H1 (cell line): ENCODE data around the gene KRTAP12-4. TPM values are rescaled to one million over a fixed set of nuclear protein-coding genes. Genes with fewer than 3 reads are reported as not detected.

ENCODE experiments used
- CTCF ChIA-PET: fragments of 300-600 bp; sonication (Branson Sonifier 250); formaldehyde crosslinking; loops from one replicate; lab custom pipeline; 2021; ENCODE audit not compliant: partially characterized antibody; lab: Charles Lee
- POLR2A ChIA-PET: fragments of 300-600 bp; sonication (Branson Sonifier 250); formaldehyde crosslinking; loops from one replicate; lab custom pipeline; 2021; ENCODE audit warnings: inconsistent platforms; ENCODE audit not compliant: partially characterized antibody; lab: Charles Lee
- DNase-seq, 2 experiments: peaks; one replicate each; pipeline versions ENCODE4 v3.0.0 to v3.0.0-alpha.2; 2010 to 2022; ENCODE audit warnings: low spot score in 2 of 2, low read depth in 1 of 2, mixed read lengths in 1 of 2
- FAIRE-seq: peaks from 2 replicates; lab custom pipeline; 2011; peaks lifted over from hg19 to GRCh38; lab: Jason Lieb, UNC
- H2AFZ ChIP-seq: 2 replicates; pipeline ENCODE4 v1.8.1; 2012; ENCODE audit warnings: low read length, inconsistent platforms
- H2AK5ac ChIP-seq: 2 replicates; pipeline ENCODE4 v1.6.1; 2013; ENCODE audit warnings: low read depth, low read length
- H2BK120ac ChIP-seq: replicated peaks from 2 replicates; pipeline ENCODE3; 2013; ENCODE audit warnings: low read depth, low read length, inconsistent platforms
- H2BK12ac ChIP-seq: 2 replicates; pipeline ENCODE4 v1.6.1; 2013; ENCODE audit warnings: low read depth, low read length
- H2BK15ac ChIP-seq: 2 replicates; pipeline ENCODE4 v1.6.1; 2013; ENCODE audit warnings: low read length
- H2BK20ac ChIP-seq: 2 replicates; pipeline ENCODE4 v1.6.1; 2013; ENCODE audit warnings: low read length
- H2BK5ac ChIP-seq: 2 replicates; pipeline ENCODE4 v1.6.1; 2013; ENCODE audit warnings: low read depth, low read length
- H3K14ac ChIP-seq: 2 replicates; pipeline ENCODE4 v1.6.1; 2013; ENCODE audit warnings: inconsistent platforms; ENCODE audit not compliant: insufficient read length
- H3K18ac ChIP-seq: 2 replicates; pipeline ENCODE4 v1.6.1; 2013; ENCODE audit warnings: low read length; ENCODE audit errors: extremely low read depth
- H3K23ac ChIP-seq: 2 replicates; pipeline ENCODE4 v1.6.1; 2013; ENCODE audit warnings: inconsistent platforms; ENCODE audit not compliant: insufficient read length
- H3K23me2 ChIP-seq: 2 replicates; pipeline ENCODE4 v1.6.1; 2013; ENCODE audit warnings: low read depth, low read length
- H3K27ac ChIP-seq: 2 replicates; pipeline ENCODE4 v1.6.1; 2011; ENCODE audit warnings: low read depth, low read length, inconsistent platforms
- H3K27me3 ChIP-seq, 4 experiments: replicated peaks in 1 of 4; 1 replicate in 1 of 4; 2 replicates in 3 of 4; pipeline versions ENCODE4 v1.6.1 to v1.8.1; 2011 to 2013; ENCODE audit warnings: low read length in 3 of 4, mild to moderate bottlenecking in 3 of 4, inconsistent platforms in 2 of 4, mixed read lengths in 2 of 4, moderate library complexity in 1 of 4; ENCODE audit not compliant: control insufficient read depth in 3 of 4, insufficient read depth in 3 of 4; ENCODE audit errors: extremely low read depth in 1 of 4
- H3K36me3 ChIP-seq, 4 experiments: 2 replicates each; pipeline versions ENCODE4 v1.6.1 to v1.8.1; 2011 to 2013; ENCODE audit warnings: mild to moderate bottlenecking in 4 of 4, low read length in 3 of 4, moderate library complexity in 2 of 4, control low read depth in 1 of 4, inconsistent platforms in 1 of 4; ENCODE audit not compliant: insufficient read depth in 4 of 4, control insufficient read depth in 2 of 4
- H3K4ac ChIP-seq: replicated peaks from 2 replicates; pipeline ENCODE3; 2013; ENCODE audit warnings: low read length, low read depth, mixed read lengths, inconsistent platforms; ENCODE audit not compliant: insufficient read length
- H3K4me1 ChIP-seq, 4 experiments: replicated peaks in 1 of 4; 1 replicate in 1 of 4; 2 replicates in 3 of 4; pipeline versions ENCODE4 v1.6.1 to v1.8.1; 2011 to 2013; ENCODE audit warnings: low read length in 3 of 4, inconsistent platforms in 2 of 4, mixed read lengths in 1 of 4; ENCODE audit not compliant: insufficient read depth in 4 of 4, control insufficient read depth in 3 of 4
- H3K4me2 ChIP-seq, 2 experiments: 2 replicates each; pipeline versions ENCODE4 v1.6.1 to v1.8.1; 2011 to 2013; ENCODE audit warnings: low read depth in 2 of 2, low read length in 2 of 2, control low read depth in 1 of 2, inconsistent platforms in 1 of 2, mild to moderate bottlenecking in 1 of 2; ENCODE audit not compliant: insufficient read depth in 1 of 2
- H3K4me3 ChIP-seq, 4 experiments: fragments of 200-600, 300-600 bp in 1 of 4; sonication (generic), shearing (Covaris generic), sonication (Bioruptor Twin) in 1 of 4; 2 replicates each; pipeline versions ENCODE4 v1.5.1 to v1.8.1; 2011 to 2016; ENCODE audit warnings: low read length in 4 of 4, low read depth in 3 of 4, control low read depth in 2 of 4, inconsistent platforms in 2 of 4, mild to moderate bottlenecking in 2 of 4, mixed read lengths in 1 of 4, moderate library complexity in 1 of 4; ENCODE audit not compliant: insufficient read depth in 2 of 4; ENCODE audit errors: extremely low read depth in 1 of 4
- H3K56ac ChIP-seq: replicated peaks from 2 replicates; pipeline ENCODE3; 2013; ENCODE audit warnings: low read depth, mild to moderate bottlenecking, mixed read lengths, low read length, inconsistent platforms; ENCODE audit not compliant: insufficient read length
- H3K79me1 ChIP-seq: 2 replicates; pipeline ENCODE4 v1.6.1; 2013; ENCODE audit warnings: low read depth, low read length, control low read depth
- H3K79me2 ChIP-seq, 2 experiments: 2 replicates each; pipeline versions ENCODE4 v1.6.1 to v1.8.1; 2012 to 2013; ENCODE audit warnings: low read length in 2 of 2, mild to moderate bottlenecking in 2 of 2, inconsistent platforms in 1 of 2; ENCODE audit not compliant: insufficient read depth in 2 of 2, control insufficient read depth in 1 of 2
- H3K9ac ChIP-seq, 4 experiments: replicated peaks in 1 of 4; 1 replicate in 1 of 4; 2 replicates in 3 of 4; pipeline versions ENCODE4 v1.6.1 to v1.8.1; 2011 to 2013; ENCODE audit warnings: low read depth in 3 of 4, low read length in 3 of 4, control low read depth in 2 of 4, mild to moderate bottlenecking in 2 of 4, moderate library complexity in 2 of 4, inconsistent platforms in 1 of 4; ENCODE audit errors: extremely low read depth in 1 of 4
- H3K9me3 ChIP-seq, 2 experiments: 2 replicates each; pipeline versions ENCODE4 v1.6.1 to v1.8.1; 2012 to 2013; ENCODE audit warnings: mild to moderate bottlenecking in 2 of 2, moderate library complexity in 2 of 2, control low read depth in 1 of 2, inconsistent platforms in 1 of 2, low read depth in 1 of 2, low read length in 1 of 2, mixed read lengths in 1 of 2; ENCODE audit not compliant: insufficient read depth in 2 of 2
- H4K20me1 ChIP-seq, 2 experiments: replicated peaks in 1 of 2; 2 replicates each; pipeline versions ENCODE3 to v1.8.1; 2011 to 2013; ENCODE audit warnings: inconsistent platforms in 2 of 2, low read length in 2 of 2, mild to moderate bottlenecking in 1 of 2; ENCODE audit not compliant: insufficient read depth in 2 of 2, control insufficient read depth in 1 of 2
- H4K5ac ChIP-seq: 2 replicates; pipeline ENCODE4 v1.6.1; 2013; ENCODE audit warnings: low read length, low read depth, mixed read lengths, inconsistent platforms; ENCODE audit not compliant: insufficient read length
- H4K8ac ChIP-seq: 2 replicates; pipeline ENCODE4 v1.8.0; 2013; ENCODE audit warnings: mild to moderate bottlenecking, moderate library complexity, low read length, inconsistent platforms; ENCODE audit not compliant: insufficient read depth; ENCODE audit errors: extremely low read depth
- H4K91ac ChIP-seq: replicated peaks from 2 replicates; pipeline ENCODE3; 2013; ENCODE audit warnings: low read length, mixed read lengths, inconsistent platforms; ENCODE audit not compliant: insufficient read length
- BRCA1 ChIP-seq: IDR thresholded peaks from 2 replicates; pipeline ENCODE4 v1.6.1; 2012; ENCODE audit warnings: low read depth, low read length, improper control_type of control experiment
- CBX8 ChIP-seq: fragments of 300-800, 300-1000 bp; sonication (generic); IDR thresholded peaks from 2 replicates; pipeline ENCODE4 v1.7.1; 2016; ENCODE audit warnings: low read depth, low read length, borderline replicate concordance
- CHD1 ChIP-seq: IDR thresholded peaks from 2 replicates; pipeline ENCODE4 v1.6.1; 2012; ENCODE audit warnings: low read depth, low read length, improper control_type of control experiment
- CTBP2 ChIP-seq: IDR thresholded peaks from 2 replicates; pipeline ENCODE4 v1.7.0; 2011; ENCODE audit warnings: borderline replicate concordance, mild to moderate bottlenecking, moderate library complexity, mixed read lengths, low read length; ENCODE audit not compliant: insufficient read depth, insufficient read length
- KDM1A ChIP-seq: fragments of 200-600, 300-600 bp; sonication (generic); IDR thresholded peaks from 2 replicates; pipeline ENCODE4 v1.7.1; 2016; ENCODE audit warnings: mild to moderate bottlenecking, low read length, borderline replicate concordance
- MAX ChIP-seq: IDR thresholded peaks from 2 replicates; pipeline ENCODE4 v1.6.1; 2012; ENCODE audit warnings: inconsistent platforms
- RFX5 ChIP-seq: IDR thresholded peaks from 2 replicates; pipeline ENCODE4 v1.6.1; 2011; ENCODE audit warnings: low read depth, low read length, improper control_type of control experiment, borderline replicate concordance
- RNF2 ChIP-seq: fragments of 200-900, 300-1000 bp; sonication (generic); IDR thresholded peaks from 2 replicates; pipeline ENCODE4 v1.7.1; 2016; ENCODE audit warnings: borderline replicate concordance, low read depth, mild to moderate bottlenecking, antibody characterized with exemption, low read length; ENCODE audit not compliant: poor library complexity, severe bottlenecking; ENCODE audit errors: missing control alignments
- SIRT6 ChIP-seq: IDR thresholded peaks from one replicate; pipeline ENCODE4 v1.7.1; 2012; ENCODE audit warnings: low read length, inconsistent platforms
- SIX5 ChIP-seq: IDR thresholded peaks from 2 replicates; pipeline ENCODE4 v1.6.1; 2011; ENCODE audit warnings: mild to moderate bottlenecking, low read depth, low read length
- SP2 ChIP-seq: IDR thresholded peaks from 2 replicates; pipeline ENCODE4 v1.6.1; 2012; ENCODE audit warnings: mild to moderate bottlenecking, low read length, inconsistent platforms
- SUZ12 ChIP-seq: fragments of 200-600 bp; sonication (generic); IDR thresholded peaks from 2 replicates; pipeline ENCODE4 v1.6.1; 2012; ENCODE audit warnings: mild to moderate bottlenecking, inconsistent platforms, low read length, moderate library complexity, mixed read lengths
- TCF12 ChIP-seq: IDR thresholded peaks from 2 replicates; pipeline ENCODE4 v1.6.1; 2011; ENCODE audit warnings: low read depth, mild to moderate bottlenecking, low read length
- WGBS, 2 experiments: shearing (Covaris generic) in 1 of 2; methylation state at CpG; one replicate each; pipeline versions ENCODE4 v1.1.6 to v1.1.7; 2013 to 2015; ENCODE audit warnings: low lambda C conversion rate in 2 of 2, mixed read lengths in 2 of 2, inconsistent platforms in 1 of 2, low coverage in 1 of 2, missing lambda C conversion rate in 1 of 2; ENCODE audit not compliant: insufficient replicate concordance in 2 of 2, insufficient coverage in 1 of 2, insufficient read length in 1 of 2; ENCODE audit errors: extremely low coverage in 1 of 2, missing lambda C conversion rate in 1 of 2; 5-methylcytosine and 5-hydroxymethylcytosine counted together
- polyA plus RNA-seq, 7 experiments: library from polyadenylated mRNA; depleted of rRNA in 3 of 7; stranded (reverse) in 5 of 7; unstranded in 2 of 7; fragments of >200 nt in 5 of 7; fragments of 200-250 nt in 2 of 7; gene quantifications; 1 replicate in 5 of 7; 2 replicates in 1 of 7; 4 replicates in 1 of 7; pipeline versions ENCODE4 v1.2.1 to v1.2.3, GENCODE V29; 2011 to 2013; ENCODE audit warnings: missing spikeins in 2 of 7, mixed read lengths in 2 of 7
- total RNA-seq: library from RNA; stranded (reverse); fragmentation: NEBNext Ultra II Directional; extraction: Animal tissue kit (Norgen Biotek cat#: 25700); gene quantifications from 2 replicates; pipeline ENCODE4 v1.2.1, GENCODE V29; 2021

Gene KRTAP12-4
- total and polyA plus RNA-seq, 2 of the 8 experiments (the other 6 are each of a cell fraction or from before 2014, with no cell fraction given), result not detected

GRCh38 chr21:44681152-44681551, 26.7 kb upstream of the KRTAP12-4 start:
- ChIA-PET CTCF (interaction anchor here (1.5 kb wide), 1 partner anchor 10 kb away, joined by 3 read pairs; no protein-coding TSS in a partner anchor), POLR2A (no interaction called here)
- no peak overlapping the region; the same call in 1 of the 2 replicates for H4K8ac ChIP-seq
- no peak overlapping the region for H3K9ac ChIP-seq
- no peaks in the 10 kb centered on the region for H4K20me1 ChIP-seq
- H3K79me2 ChIP-seq, result no peaks in the 10 kb centered on the region
- H3K4me1 ChIP-seq, result peaks cover 0 to 1% (median 0%) of the 10 kb centered on the region in 4 experiments; a peak in 2 of 7 replicates
- no peak overlapping the region for H2BK5ac ChIP-seq
- no peak overlapping the region for H3K56ac ChIP-seq
- H3K4me3 ChIP-seq, result no peak overlapping the region
- no peak overlapping the region for H4K5ac ChIP-seq
- H3K4ac ChIP-seq, result no peak overlapping the region
- H4K91ac ChIP-seq, result no peak overlapping the region
- H3K23me2 ChIP-seq, result no peaks in the 10 kb centered on the region
- H3K27me3 ChIP-seq, result no peaks in the 10 kb centered on the region
- no peaks in the 10 kb centered on the region for H3K9me3 ChIP-seq
- H2BK12ac ChIP-seq, result no peak overlapping the region
- H2BK20ac ChIP-seq, result no peak overlapping the region
- H3K36me3 ChIP-seq, result 0 out of 8 replicates have a peak, but pooled peaks cover 0 to 2% (median 0%) of the 10 kb centered on the region in 4 experiments
- H2AK5ac ChIP-seq, result no peak overlapping the region
- H2BK15ac ChIP-seq, result no peak overlapping the region
- H2BK120ac ChIP-seq, result no peak overlapping the region
- FAIRE-seq (no peak), DNase-seq (no peak)
- 77% methylated on average over 11 of the region's 11 CpGs; no CpG with 5 or more reads in 1 of the 2 experiments for WGBS, 2 experiments
- no peak overlapping the region for H3K23ac ChIP-seq
- no peaks in the 10 kb centered on the region for H3K79me1 ChIP-seq
- H3K4me2 ChIP-seq, result no peak overlapping the region
- no peak overlapping the region for H3K27ac ChIP-seq
- H3K18ac ChIP-seq, result no peak overlapping the region
- H2AFZ ChIP-seq, result no peak overlapping the region
- H3K14ac ChIP-seq, result no peak overlapping the region
- no peak for TF ChIP-seq SIX5
- TF ChIP-seq SUZ12, result no peak
- no peak for TF ChIP-seq BRCA1
- no peak for TF ChIP-seq TCF12
- TF ChIP-seq RNF2, result no peak
- TF ChIP-seq CBX8, result no peak
- no peak for TF ChIP-seq MAX
- TF ChIP-seq CTBP2, result no peak
- TF ChIP-seq KDM1A, result no peak
- no peak for TF ChIP-seq SP2
- TF ChIP-seq SIRT6, result no peak
- TF ChIP-seq RFX5, result no peak
- no peak for TF ChIP-seq CHD1
